HG02571 (cell line): Measurements from ENCODE around the gene TUFM.

ENCODE experiments used
- ATAC-seq: cut with Tn5 transposase; IDR thresholded peaks from one replicate; pipeline ENCODE4 v1.9.1; 2021; ENCODE audit warnings: mild to moderate bottlenecking, moderate library complexity; ENCODE audit not compliant: unreplicated experiment

TUFM gene

GRCh38 chr16:28802235-28803019 is 43.7 kb downstream of the TUFM start:
- ATAC-seq, result peak; percentile 61
